Muscle layer of colon (tissue), 2 donors: ENCODE results near the gene TMEM115.
"Not testable (repeated sequence)": the region's sequence is repeated elsewhere in the genome, so short reads cannot be mapped to it uniquely, and the experiment has no call there.

ENCODE experiments used
- H3K27ac ChIP-seq: one replicate; pipeline ENCODE4 v1.7.0; 2013; ENCODE audit warnings: low read depth, mild to moderate bottlenecking, low read length, moderate library complexity
- H3K27me3 ChIP-seq, 2 donors: one replicate each; pipeline ENCODE4 v1.7.0; 2013; ENCODE audit warnings: low read length in 2 of 2, mild to moderate bottlenecking in 2 of 2; ENCODE audit not compliant: insufficient read depth in 2 of 2, control insufficient read depth in 1 of 2
- H3K36me3 ChIP-seq: one replicate; pipeline ENCODE4 v1.7.0; 2013; ENCODE audit warnings: mild to moderate bottlenecking, low read length; ENCODE audit not compliant: insufficient read depth
- H3K4me1 ChIP-seq: one replicate; pipeline ENCODE4 v1.7.0; 2013; ENCODE audit warnings: mild to moderate bottlenecking, low read length; ENCODE audit not compliant: insufficient read depth
- H3K4me3 ChIP-seq, 2 donors: one replicate each; pipeline ENCODE4 v1.7.0; 2013; ENCODE audit warnings: low read length in 2 of 2, low read depth in 1 of 2, mild to moderate bottlenecking in 1 of 2, moderate library complexity in 1 of 2
- H3K9ac ChIP-seq: one replicate; pipeline ENCODE4 v1.7.0; 2013; ENCODE audit warnings: low read length
- H3K9me3 ChIP-seq: one replicate; pipeline ENCODE4 v1.7.0; 2013; ENCODE audit warnings: mild to moderate bottlenecking, low read length
- donor health status: abdominal sarcoma.
- donor health status: Adenocarcinoma of cecum.

TMEM115 gene

GRCh38 chr3:50319181-50319893, 40.0 kb downstream of the TMEM115 start:
- Histone ChIP-seq H3K9me3 (no peaks in the 10 kb centered on the region), H3K4me3 (peak overlapping the region in 1 of 2 donors; percentile 74), H3K9ac (peak overlapping the region; percentile 35), H3K36me3 (peaks cover 20% of the 10 kb centered on the region), H3K27ac (no peak overlapping the region), H3K27me3 (no peaks in the 10 kb centered on the region), H3K4me1 (peaks cover 48% of the 10 kb centered on the region)

DNA sequence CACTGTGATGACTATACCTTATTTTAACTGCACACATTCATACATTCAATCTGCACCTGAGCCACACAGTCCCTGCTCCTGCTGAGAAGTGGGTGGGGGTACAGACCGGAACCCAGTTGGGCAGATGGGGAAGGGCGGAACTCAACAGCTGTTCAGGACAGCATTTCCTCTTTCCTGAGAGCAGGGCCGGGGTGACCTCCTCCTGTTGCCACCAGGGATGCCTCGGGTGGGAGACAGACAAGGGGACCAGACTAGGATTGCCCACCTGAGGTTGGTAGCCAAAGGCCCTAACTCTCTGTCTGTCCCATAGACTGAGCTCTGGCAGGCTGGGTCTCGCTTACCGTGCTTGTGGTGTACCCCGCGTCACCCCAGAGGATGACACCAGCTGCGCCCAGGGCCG, 40.7 kb downstream of the TMEM115 start:
- no peaks in the 10 kb centered on the region for H3K27me3 ChIP-seq
- H3K27ac ChIP-seq: no peak overlapping the region
- no peaks in the 10 kb centered on the region for H3K9me3 ChIP-seq
- H3K4me1 ChIP-seq: peaks cover 44% of the 10 kb centered on the region
- peak overlapping the region; percentile 35 for H3K9ac ChIP-seq
- peaks cover 20% of the 10 kb centered on the region for H3K36me3 ChIP-seq
- peak overlapping the region in 1 of 2 donors; percentile 74 for H3K4me3 ChIP-seq

DNA sequence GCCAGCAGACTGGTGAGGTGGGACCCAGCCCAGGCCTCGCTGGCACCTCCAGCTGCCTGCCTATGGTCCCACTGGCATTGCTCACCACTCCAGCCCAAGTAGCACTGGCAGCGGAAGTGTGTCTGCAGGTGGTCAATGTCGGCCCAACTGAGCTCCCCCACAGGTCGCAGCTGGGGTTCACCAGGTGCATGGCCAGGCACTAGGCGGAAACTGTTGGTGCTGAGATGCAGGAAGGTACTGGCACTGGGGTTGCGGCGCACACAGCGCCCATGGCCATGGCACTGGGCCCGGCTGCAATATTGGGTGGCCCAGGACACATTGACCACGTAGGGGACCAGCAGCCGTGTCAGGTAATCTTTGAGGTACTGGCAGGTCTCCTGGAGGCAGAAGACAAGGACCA, 41.2 kb downstream of the TMEM115 start:
- no peak overlapping the region for H3K9ac ChIP-seq

DNA sequence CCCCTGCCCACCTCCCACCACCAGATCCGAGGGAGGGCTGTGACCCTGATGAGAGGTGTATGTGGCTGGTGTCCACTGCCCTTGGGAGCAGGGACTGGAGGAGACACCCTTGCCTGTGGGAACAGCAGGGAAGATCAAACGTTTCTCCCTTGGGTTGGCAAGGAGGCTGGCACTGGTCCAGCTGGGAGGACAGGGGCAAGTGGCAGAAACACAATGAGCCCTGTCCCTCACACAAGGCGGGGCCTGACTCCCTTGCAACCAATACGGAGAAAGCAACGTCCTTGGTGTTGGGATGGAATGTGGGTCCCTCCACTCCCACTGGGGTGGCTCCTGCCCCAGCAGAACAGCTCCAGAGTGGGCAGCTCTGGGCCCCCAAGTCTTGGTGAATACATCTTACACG, 42.0 kb downstream of the TMEM115 start:
- Histone ChIP-seq H3K4me1 (peaks cover 40% of the 10 kb centered on the region), H3K9ac (no peak overlapping the region), H3K36me3 (peaks cover 20% of the 10 kb centered on the region), H3K27ac (no peak overlapping the region), H3K4me3 (no peak overlapping the region), H3K27me3 (no peaks in the 10 kb centered on the region), H3K9me3 (no peaks in the 10 kb centered on the region)

More for the DNA sequence above, 41.2 kb downstream of the TMEM115 start:
- no peaks in the 10 kb centered on the region for H3K27me3 ChIP-seq
- H3K4me3 ChIP-seq: no peak overlapping the region
- H3K4me1 ChIP-seq: peaks cover 44% of the 10 kb centered on the region
- H3K27ac ChIP-seq: no peak overlapping the region
- H3K36me3 ChIP-seq: peaks cover 20% of the 10 kb centered on the region
- no peaks in the 10 kb centered on the region for H3K9me3 ChIP-seq

- H3K4me3 ChIP-seq: no peak overlapping the region
- H3K36me3 ChIP-seq: peaks cover 20% of the 10 kb centered on the region
- H3K27ac ChIP-seq: no peak overlapping the region
- peaks cover 35% of the 10 kb centered on the region for H3K4me1 ChIP-seq
- H3K9ac ChIP-seq: no peak overlapping the region
- H3K9me3 ChIP-seq: no peaks in the 10 kb centered on the region
- H3K27me3 ChIP-seq: no peaks in the 10 kb centered on the region
Observed at GRCh38 chr3:50316657-50317242, 42.6 kb downstream of the TMEM115 start.

- peaks cover 20% of the 10 kb centered on the region for H3K36me3 ChIP-seq
- H3K4me1 ChIP-seq: peaks cover 27% of the 10 kb centered on the region
- no peaks in the 10 kb centered on the region for H3K27me3 ChIP-seq
Observed at GRCh38 chr3:50314816-50315215, 44.5 kb downstream of the TMEM115 start.

DNA sequence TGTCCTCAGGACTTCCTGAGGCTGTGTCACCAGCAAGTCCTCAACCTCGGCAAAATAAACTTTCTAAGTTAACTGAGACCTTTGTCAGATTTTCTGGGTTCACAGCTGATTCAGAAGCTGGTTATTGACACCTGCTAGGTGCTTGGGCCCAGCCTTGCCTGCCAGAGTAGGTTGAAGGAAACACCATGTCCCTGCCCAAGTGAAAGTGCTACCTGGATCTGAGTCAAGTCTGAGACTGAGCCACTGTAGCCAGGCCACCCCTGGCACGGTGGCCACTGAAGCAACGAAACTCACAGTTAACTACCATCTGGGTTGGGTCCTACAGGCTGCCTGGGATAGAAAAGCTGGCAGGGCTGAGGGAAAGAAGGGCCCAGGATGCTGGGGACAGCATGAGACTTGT, 45.0 kb downstream of the TMEM115 start:
- Histone ChIP-seq H3K9me3 (no peaks in the 10 kb centered on the region), H3K9ac (no peak overlapping the region), H3K4me3 (no peak overlapping the region), H3K27ac (no peak overlapping the region), H3K4me1 (peaks cover 22% of the 10 kb centered on the region), H3K27me3 (no peaks in the 10 kb centered on the region), H3K36me3 (peaks cover 16% of the 10 kb centered on the region)

More at GRCh38 chr3:50314816-50315215, 44.5 kb downstream of the TMEM115 start:
- Histone ChIP-seq H3K9me3 (no peaks in the 10 kb centered on the region), H3K4me3 (no peak overlapping the region), H3K27ac (no peak overlapping the region), H3K9ac (no peak overlapping the region)

DNA sequence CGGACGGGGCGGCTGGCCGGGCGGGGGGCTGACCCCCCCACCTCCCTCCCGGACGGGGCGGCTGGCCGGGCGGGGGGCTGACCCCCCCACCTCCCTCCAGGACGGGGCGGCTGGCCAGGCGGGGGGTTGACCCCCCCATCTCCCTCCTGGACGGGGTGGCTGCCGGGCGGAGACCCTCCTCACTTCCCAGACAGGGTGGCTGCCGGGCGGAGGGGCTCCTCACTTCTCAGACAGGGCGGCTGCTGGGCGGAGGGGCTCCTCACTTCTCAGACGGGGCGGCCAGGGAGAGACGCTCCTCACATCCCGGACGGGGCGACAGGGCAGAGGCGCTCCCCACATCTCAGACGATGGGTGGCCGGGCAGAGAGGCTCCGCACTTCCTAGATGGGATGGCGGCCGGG, 47.3 kb downstream of the TMEM115 start:
- H3K4me1 ChIP-seq, H3K9ac ChIP-seq, H3K9me3 ChIP-seq, H3K27me3 ChIP-seq, H3K4me3 ChIP-seq, H3K36me3 ChIP-seq, H3K27ac ChIP-seq: not testable (repeated sequence)
